ENCODE data around the gene PTPRN2.
"Not testable (repeated sequence)": the region's sequence is repeated elsewhere in the genome, so short reads cannot be mapped to it uniquely, and the experiment has no call there.

The PTPRN2 gene

GRCh38 chr7:157725312-157725711, 862.3 kb downstream of the PTPRN2 start:
- DNase-seq (ENCODE audit: low read depth) = not testable (repeated sequence)

DNA sequence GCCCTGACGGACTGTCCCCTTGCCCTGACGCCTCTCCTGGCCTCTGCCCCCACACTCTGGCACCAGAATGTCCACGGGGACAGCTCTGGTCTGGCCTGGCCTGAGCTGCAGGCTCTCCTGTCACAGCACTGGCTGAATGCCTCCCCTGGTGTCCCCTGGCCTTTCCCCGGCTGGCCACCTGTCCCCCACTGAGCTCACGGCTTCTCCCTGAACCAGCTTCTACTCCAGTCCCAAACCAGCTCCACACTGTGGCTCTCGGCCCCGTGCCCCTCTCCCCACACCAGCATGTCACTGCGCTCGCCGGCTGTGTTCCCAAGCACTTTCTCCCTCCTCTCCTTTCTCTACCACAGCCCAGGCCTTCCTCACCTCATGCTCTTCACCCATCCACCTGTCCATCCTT, 864.4 kb downstream of the PTPRN2 start:
- DNase-seq (ENCODE audit: low read depth) = no peak

DNA sequence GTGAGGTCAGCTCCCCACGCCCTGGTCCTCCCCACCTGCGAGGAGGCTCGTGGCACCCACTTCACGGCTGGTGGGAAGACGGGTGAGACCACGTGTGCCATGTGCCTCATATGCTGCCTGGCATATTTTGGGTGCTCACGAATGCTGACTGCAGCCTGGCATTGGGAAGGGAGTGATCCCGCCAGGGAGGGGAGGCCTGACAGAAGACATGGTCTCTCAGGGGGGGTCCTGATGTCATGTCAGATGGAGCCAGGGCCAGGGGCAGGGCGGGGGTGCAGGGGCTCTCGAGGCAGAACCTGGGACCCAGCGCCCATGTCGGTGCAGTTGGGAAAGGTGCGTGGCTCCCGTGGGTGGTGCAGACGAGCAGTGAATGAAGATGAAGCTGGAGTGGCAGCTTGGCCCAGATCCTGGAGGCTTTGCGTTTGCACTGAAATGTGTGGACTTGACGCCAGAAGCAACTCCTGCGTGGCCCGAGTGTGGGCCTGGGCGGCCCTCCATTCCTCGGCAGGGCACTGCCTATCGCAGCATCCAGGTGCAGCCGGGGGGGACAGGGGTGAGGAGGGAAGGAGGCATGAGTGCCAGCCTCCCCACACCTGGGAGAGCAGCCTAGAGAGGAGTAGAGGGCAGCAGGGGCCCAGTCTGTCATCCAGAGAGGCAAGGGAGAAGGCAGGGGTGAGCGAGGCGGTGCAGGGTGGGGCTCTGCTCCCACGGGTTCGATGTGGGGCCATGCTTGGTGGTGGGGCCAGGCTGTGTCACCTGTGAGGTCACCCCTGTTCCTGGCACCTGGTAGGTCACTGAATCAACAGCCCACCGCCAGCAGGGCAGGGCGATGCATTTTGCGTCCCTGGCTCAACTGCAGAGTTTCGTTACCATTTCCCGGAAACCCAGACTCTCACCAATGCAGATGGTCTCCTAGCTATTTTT, 865.2 kb downstream of the PTPRN2 start:
- DNase-seq (ENCODE audit: low read depth) = no peak

GRCh38 chr7:157721468-157722136, 866.0 kb downstream of the PTPRN2 start:
- no peak for DNase-seq (ENCODE audit: low read depth)

DNA sequence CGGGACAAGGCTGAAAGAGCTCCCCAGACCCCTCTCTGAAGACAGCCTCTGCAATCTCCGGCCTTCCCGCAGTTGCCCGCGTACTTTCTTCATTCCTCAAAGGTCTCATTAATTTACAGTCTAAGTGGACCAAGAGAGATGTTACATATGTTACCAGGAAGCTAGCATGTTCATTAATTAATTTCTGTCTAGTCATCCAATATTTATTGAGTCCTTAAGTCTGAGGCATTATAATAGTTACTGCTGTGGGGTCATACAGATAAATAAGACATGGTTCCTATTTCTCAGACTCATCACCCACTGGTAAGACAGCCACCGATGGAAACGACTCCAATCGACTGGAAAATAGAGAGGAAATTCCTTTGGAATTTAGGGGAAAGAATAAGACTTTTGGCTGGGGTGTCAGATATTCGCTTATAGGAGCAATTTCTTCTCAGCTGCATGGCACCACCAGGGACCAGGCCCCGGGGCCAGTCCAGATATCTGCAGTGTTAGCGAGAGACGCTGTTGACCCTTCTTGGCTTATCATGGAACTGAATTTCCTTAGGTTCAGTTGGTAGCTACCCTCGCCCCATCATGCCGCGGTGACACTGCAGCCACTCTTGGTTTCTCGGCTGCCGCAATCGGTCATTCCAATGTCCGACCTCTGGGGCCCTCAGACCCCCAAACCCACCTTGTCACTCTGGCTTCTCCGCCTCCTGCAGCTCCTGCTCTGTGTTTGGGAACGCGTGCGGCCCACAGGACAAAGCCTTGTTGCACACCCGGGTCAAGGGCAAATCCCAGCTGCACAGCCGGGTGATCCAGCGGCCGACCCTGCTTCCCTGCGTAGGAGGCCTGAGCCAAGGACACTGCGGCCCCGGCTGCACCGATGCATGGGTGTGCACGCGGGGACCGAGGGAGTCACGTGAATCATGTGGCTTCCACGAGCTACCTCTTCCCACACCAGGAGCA, 867.6 kb downstream of the PTPRN2 start:
- no peak for DNase-seq (ENCODE audit: low read depth)

GRCh38 chr7:157719008-157719682, 868.5 kb downstream of the PTPRN2 start:
- no peak for DNase-seq (ENCODE audit: low read depth)

- no peak for DNase-seq (ENCODE audit: low read depth)
Observed at GRCh38 chr7:157718303-157719007, 869.2 kb downstream of the PTPRN2 start.

DNA sequence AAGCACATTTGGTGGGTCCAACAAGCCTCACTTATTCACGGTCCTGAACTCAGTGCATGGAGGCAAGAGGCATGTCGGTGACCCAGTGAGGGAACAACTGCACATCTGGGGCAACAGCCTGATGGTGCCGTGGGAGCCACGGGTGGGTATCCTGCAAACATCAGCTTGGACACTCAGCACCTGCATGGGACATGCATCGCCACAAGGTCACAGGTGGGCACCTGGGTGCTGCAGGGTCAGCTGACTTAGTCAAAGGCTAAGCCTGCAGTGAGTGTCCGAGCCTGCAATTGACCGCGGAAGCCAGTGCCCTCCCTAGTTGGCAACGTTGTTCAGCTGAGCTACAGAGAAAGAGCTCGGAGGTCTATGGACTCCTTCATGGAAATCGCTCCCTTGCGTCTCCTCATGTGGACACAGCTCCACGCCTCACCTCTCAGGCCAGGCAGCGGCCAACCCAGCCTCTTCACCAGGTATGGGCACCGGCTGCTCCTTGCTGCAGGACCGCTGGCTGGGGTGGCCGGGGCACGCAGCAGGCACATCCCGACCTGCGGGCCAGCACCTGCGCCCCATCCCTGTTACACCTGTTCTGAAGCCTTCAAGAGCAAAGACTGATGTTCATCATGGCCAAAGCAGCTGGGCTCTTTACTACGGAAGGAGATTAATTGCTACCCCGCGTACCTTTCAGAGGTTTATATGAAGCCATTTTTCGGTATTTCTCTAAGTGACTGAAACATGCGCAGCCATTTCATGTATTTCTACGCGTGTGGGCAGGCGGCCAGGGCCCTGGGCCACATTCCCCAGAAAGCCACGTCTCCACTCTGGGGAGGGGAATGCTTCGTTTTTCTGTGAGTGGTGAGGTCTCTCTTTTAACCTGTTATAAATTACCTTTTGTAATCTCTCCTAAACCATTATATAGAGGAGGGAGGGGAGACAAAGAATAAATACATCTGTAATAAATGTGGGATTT, 870.1 kb downstream of the PTPRN2 start:
- DNase-seq (ENCODE audit: low read depth) = no peak

- no peak for DNase-seq (ENCODE audit: low read depth)
Observed at GRCh38 chr7:157715938-157716280, 871.7 kb downstream of the PTPRN2 start.

DNA sequence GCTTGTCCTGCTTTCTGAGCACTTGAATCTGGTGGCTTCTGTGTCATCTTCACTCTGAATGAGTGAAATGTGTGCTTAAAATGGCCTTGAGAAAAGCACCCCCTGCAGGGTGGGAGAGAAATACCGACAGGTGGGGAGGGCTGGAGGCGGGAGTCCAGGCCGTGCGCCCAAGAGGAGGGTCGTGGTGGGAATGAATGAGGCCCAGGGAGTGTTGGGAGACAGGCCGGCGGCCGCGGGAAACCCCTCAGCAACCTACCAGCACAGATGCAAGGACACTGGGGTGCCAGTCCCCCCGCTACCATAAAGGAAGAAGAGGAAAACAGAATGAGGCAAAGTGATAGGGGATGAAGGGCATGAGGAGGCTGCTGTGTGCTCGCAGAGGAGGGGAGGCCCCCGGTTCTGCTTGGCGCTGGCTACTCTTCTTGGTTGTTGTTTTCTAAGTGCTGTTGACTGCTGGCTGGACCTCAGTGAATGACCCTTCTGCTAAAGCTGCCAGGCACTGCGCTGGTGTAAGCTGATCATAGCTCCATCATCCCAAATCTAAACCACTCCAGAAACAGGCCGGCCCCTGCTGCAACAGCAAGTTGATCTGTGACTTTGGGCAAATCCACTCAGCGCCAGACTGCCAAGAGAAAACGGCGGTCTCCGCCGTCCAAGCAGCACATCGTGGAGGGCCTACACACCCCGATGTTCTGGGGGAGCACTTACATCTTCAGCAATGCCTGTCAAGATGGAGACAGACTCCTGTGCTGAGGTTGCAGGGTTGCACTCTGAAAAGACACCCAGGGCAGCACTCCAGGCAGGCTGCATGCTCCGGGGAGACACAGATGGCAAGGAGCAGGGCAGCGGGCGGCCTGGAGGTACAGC, 872.3 kb downstream of the PTPRN2 start:
- DNase-seq (ENCODE audit: low read depth) = no peak

DNA sequence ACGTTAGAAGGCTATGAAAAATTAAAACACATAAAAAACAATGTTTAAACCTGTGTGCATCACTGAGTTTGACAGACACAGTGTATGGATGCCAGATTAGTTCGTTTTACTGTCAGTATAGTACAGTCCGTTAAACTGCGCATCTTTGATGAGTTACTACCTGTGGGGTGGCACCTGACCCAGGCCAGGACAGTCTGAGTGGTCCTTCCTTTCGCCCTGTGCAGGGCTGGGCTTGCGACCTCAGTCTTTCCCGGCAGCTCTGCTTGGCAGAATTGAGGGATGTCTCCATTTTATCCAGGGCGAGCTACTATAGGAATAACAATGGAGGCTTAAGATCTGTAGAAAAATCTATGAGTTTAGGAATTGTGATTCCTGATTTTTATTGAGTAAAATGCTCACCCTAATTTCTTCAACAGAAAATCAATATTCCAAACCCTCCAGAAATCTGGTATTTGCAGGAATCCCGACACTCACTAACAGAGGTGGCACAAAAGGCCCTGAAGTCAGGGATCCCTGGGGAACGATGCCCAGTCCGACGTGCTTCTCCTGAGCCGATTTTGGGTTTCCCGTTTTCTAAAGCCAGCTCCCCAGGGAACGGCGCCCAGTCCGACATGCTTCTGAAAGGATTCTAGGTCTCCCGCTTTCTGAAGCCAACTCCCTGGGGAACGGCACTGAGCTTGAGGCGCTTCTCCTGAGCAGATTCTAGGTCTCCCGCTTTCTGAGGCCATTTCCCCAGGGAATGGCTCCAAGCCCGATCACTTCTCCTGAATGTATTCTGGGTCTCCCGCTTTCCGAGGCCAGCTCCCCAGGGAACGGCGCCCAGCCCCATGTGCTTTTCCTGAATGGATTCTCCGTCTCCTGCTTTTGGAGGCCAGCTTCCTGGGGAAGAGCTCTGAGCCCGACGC, 873.2 kb downstream of the PTPRN2 start:
- no peak for DNase-seq (ENCODE audit: low read depth)

GRCh38 chr7:157713591-157713990, 874.0 kb downstream of the PTPRN2 start:
- no peak for DNase-seq (ENCODE audit: low read depth)

DNA sequence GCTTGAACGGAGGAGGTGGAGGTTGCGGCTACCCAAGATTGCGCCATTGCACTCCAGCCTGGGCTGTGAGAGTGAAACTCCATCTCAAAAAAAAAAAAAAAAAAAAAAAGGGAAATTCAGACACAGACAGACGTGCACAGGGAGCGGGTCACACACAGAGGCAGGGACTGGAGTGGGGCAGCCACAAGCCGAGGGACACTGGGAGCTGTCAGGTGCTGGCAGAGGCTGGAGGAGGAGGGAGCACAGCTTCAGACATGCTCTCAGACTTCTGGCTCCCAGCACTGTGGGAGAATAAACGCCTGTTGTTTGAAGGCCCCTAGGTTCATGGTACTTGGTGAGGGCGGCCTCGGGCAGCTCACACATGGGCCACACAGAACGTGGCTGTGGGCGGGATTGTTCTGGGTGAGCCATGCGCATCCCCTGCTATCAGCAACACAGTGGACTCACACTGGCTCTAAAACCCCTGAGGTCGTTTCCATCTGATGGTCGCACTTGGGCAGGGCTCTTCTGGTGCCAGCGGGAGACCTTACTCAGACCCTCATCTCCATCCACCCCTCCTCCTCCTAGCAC, 874.9 kb downstream of the PTPRN2 start:
- no peak for DNase-seq (ENCODE audit: low read depth)

GRCh38 chr7:157711353-157711888, 876.2 kb downstream of the PTPRN2 start:
- no peak for DNase-seq (ENCODE audit: low read depth)

DNA sequence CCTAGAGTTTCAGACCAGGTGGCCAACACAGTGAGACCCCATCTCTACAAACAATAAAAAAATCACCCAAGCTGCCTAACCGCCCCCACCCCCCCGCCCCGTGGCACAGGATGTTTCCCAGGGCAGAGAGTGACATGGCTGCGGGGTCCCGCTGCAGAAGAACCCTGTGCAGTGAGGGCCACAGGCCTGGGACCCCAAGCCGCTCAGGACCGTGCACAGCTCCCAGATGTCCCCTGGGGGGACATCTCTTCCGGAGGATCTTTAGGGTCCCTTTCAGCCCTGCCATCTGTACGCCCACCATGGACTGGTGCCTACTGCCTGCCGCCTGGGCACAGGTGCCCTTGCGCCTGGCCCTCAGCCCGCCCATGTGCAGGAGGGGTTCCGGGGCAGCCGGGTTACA, 877.2 kb downstream of the PTPRN2 start:
- DNase-seq (ENCODE audit: low read depth) = no peak

GRCh38 chr7:157709531-157710251, 877.9 kb downstream of the PTPRN2 start:
- DNase-seq (ENCODE audit: low read depth) = no peak

GRCh38 chr7:157708919-157709295, 878.7 kb downstream of the PTPRN2 start:
- no peak for DNase-seq (ENCODE audit: low read depth)
